ENCODE results near the gene LAMB2. TPM values are rescaled to one million over a fixed set of nuclear protein-coding genes. Genes with fewer than 3 reads are reported as not detected.
A peak's percentile ranks its signal among the peaks of the same experiment; 100 is the strongest.

The LAMB2 gene
- 100 to 1,000 TPM in 1 of 3 donors, 10 to 100 TPM in 2; 52.1 to 354 (median 82.0) TPM for total RNA-seq
- long read RNA-seq, donor 1, full-length matches to known transcripts, result 77 of 316 reads
- long read RNA-seq, donor 1, partial matches to known transcripts, result 184 of 316 reads
- long read RNA-seq, donor 1, other reads (novel, unspliced or antisense), result 55 of 316 reads
- long read RNA-seq, donor 2, full-length matches to known transcripts, result 1 of 6 reads
- long read RNA-seq, donor 2, partial matches to known transcripts, result 3 of 6 reads
- long read RNA-seq, donor 2, other reads (novel, unspliced or antisense), result 2 of 6 reads

GRCh38 chr3:49132437-49133225 lies at the start of gene LAMB2:
Gene LAMB2, minus strand, starts transcription at chr3:49133050. Its CDS starts 183 bp downstream, at chr3:49132867.
- ATAC-seq (peak; percentile 80), DNase-seq (peak; percentile 72 to 81 (median 81))
- no peaks in the 10 kb centered on the region for H3K9me3 ChIP-seq
- no peak for TF ChIP-seq CTCF (IDR thresholded peaks at IDR 0.05)
- peaks cover 10% of the 10 kb centered on the region for H3K4me1 ChIP-seq (ENCODE audit: low read depth)
- intact Hi-C loops (cut with DNase I, micrococcal nuclease), result no loop called here
- H3K4me3 ChIP-seq, result peak within 1 kb of the TSS; percentile 22
- no peaks in the 10 kb centered on the region for H3K36me3 ChIP-seq (ENCODE audit: low read depth)

- no peak for ATAC-seq
- H3K9me3 ChIP-seq, result no peaks in the 10 kb centered on the region
- H3K4me1 ChIP-seq (ENCODE audit: low read depth), result no peaks in the 10 kb centered on the region
- intact Hi-C loops (cut with DNase I, micrococcal nuclease), result no loop called here
- DNase-seq, result no peak
- H3K36me3 ChIP-seq (ENCODE audit: low read depth), result no peaks in the 10 kb centered on the region
- H3K4me3 ChIP-seq, result no peak overlapping the region
- TF ChIP-seq CTCF (IDR thresholded peaks at IDR 0.05), result no peak
Measured at GRCh38 chr3:49181351-49181750, 48.5 kb upstream of the LAMB2 start.

- TF ChIP-seq CTCF (IDR thresholded peaks at IDR 0.05), result no peak
- no peak overlapping the region for H3K4me3 ChIP-seq
- intact Hi-C loops (cut with DNase I, micrococcal nuclease), result no loop called here
- ATAC-seq (no peak), DNase-seq (no peak)
- H3K9me3 ChIP-seq, result no peaks in the 10 kb centered on the region
- no peaks in the 10 kb centered on the region for H3K36me3 ChIP-seq (ENCODE audit: low read depth)
- no peaks in the 10 kb centered on the region for H3K4me1 ChIP-seq (ENCODE audit: low read depth)
Measured at GRCh38 chr3:49180116-49180515, 47.3 kb upstream of the LAMB2 start.

- Histone ChIP-seq H3K9me3 (no peaks in the 10 kb centered on the region), H3K4me1 (ENCODE audit: low read depth) (peaks cover 14% of the 10 kb centered on the region), H3K36me3 (ENCODE audit: low read depth) (no peaks in the 10 kb centered on the region), H3K4me3 (no peak overlapping the region)
- intact Hi-C loops (cut with DNase I, micrococcal nuclease), result no loop called here
- no peak for TF ChIP-seq CTCF (IDR thresholded peaks at IDR 0.05)
- ATAC-seq, result no peak
- no peak for DNase-seq
Measured at GRCh38 chr3:49177073-49177472, 44.2 kb upstream of the LAMB2 start.

- no peak for TF ChIP-seq CTCF (IDR thresholded peaks at IDR 0.05)
- intact Hi-C loops (cut with DNase I, micrococcal nuclease), result no loop called here
- Histone ChIP-seq H3K4me1 (ENCODE audit: low read depth) (peaks cover 18% of the 10 kb centered on the region), H3K4me3 (no peak overlapping the region), H3K9me3 (no peaks in the 10 kb centered on the region), H3K36me3 (ENCODE audit: low read depth) (no peaks in the 10 kb centered on the region)
- no peak for ATAC-seq
- no peak for DNase-seq
Measured at GRCh38 chr3:49175530-49175929, 42.7 kb upstream of the LAMB2 start.
